HEK293T (cell line): ENCODE measurements around the gene CHPF2.

Experiments used
- CTCF ChIA-PET: fragments of 350-600 bp; formaldehyde crosslinking; extraction: SDS; loops from one replicate; lab custom pipeline; 2021; ENCODE audit warnings: antibody characterized with exemption, inconsistent platforms; lab: Yijun Ruan, JAX
- POLR2A ChIA-PET: fragments of 350-600 bp; formaldehyde crosslinking; extraction: SDS; loops from one replicate; lab custom pipeline; 2020; ENCODE audit warnings: antibody characterized with exemption, inconsistent platforms; lab: Yijun Ruan, JAX
- DNase-seq: peaks from one replicate; pipeline ENCODE4 v3.0.0; 2012; ENCODE audit warnings: mixed read lengths; ENCODE audit errors: extremely low spot score
- ARNT ChIP-seq: fragments of 450-650 bp; IDR thresholded peaks from 2 replicates; pipeline ENCODE4 v1.6.1; 2017; ENCODE audit warnings: mild to moderate bottlenecking
- BHLHE40 ChIP-seq: fragments of 450-650 bp; IDR thresholded peaks from 2 replicates; pipeline ENCODE4 v1.6.1; 2016; ENCODE audit warnings: mild to moderate bottlenecking, moderate library complexity, borderline replicate concordance
- CTBP1 ChIP-seq: fragments of 450-650 bp; IDR thresholded peaks from 2 replicates; pipeline ENCODE4 v1.6.1; 2016; ENCODE audit warnings: borderline replicate concordance
- ELF4 ChIP-seq: fragments of 450-650 bp; IDR thresholded peaks from 2 replicates; pipeline ENCODE4 v1.6.1; 2017; ENCODE audit warnings: antibody characterized with exemption
- FOXA1 ChIP-seq: fragments of 450-650 bp; IDR thresholded peaks from 2 replicates; pipeline ENCODE4 v1.6.1; 2016; ENCODE audit warnings: mild to moderate bottlenecking
- FOXK2 ChIP-seq: fragments of 450-650 bp; IDR thresholded peaks from 2 replicates; pipeline ENCODE4 v1.6.1; 2016; ENCODE audit warnings: mild to moderate bottlenecking
- FOXM1 ChIP-seq: fragments of 450-650 bp; IDR thresholded peaks from 2 replicates; pipeline ENCODE4 v1.6.1; 2017; ENCODE audit warnings: mild to moderate bottlenecking, borderline replicate concordance
- HDGF ChIP-seq: fragments of 450-650 bp; IDR thresholded peaks from 2 replicates; pipeline ENCODE4 v1.6.1; 2017; ENCODE audit warnings: antibody characterized with exemption, borderline replicate concordance
- L3MBTL2 ChIP-seq: fragments of 450-650 bp; conservative IDR thresholded peaks from 2 replicates; pipeline ENCODE4 v1.6.1; 2016; ENCODE audit warnings: mild to moderate bottlenecking
- LEF1 ChIP-seq: fragments of 450-650 bp; IDR thresholded peaks from 2 replicates; pipeline ENCODE4 v1.6.1; 2017; ENCODE audit warnings: mild to moderate bottlenecking, borderline replicate concordance
- NFRKB ChIP-seq: fragments of 450-650 bp; IDR thresholded peaks from 2 replicates; pipeline ENCODE4 v1.6.1; 2016; ENCODE audit warnings: mild to moderate bottlenecking, moderate library complexity
- PKNOX1 ChIP-seq: fragments of 450-650 bp; IDR thresholded peaks from 2 replicates; pipeline ENCODE4 v1.6.1; 2016
- SP1 ChIP-seq: fragments of 450-650 bp; IDR thresholded peaks from 2 replicates; pipeline ENCODE4 v1.6.1; 2017
- SUZ12 ChIP-seq: fragments of 450-650 bp; IDR thresholded peaks from 2 replicates; pipeline ENCODE4 v1.6.1; 2016; ENCODE audit warnings: mild to moderate bottlenecking
- TARDBP ChIP-seq: fragments of 450-650 bp; IDR thresholded peaks from 2 replicates; pipeline ENCODE4 v1.6.1; 2016
- ZNF384 ChIP-seq: fragments of 450-650 bp; IDR thresholded peaks from 2 replicates; pipeline ENCODE4 v1.6.1; 2016

The CHPF2 gene

DNA sequence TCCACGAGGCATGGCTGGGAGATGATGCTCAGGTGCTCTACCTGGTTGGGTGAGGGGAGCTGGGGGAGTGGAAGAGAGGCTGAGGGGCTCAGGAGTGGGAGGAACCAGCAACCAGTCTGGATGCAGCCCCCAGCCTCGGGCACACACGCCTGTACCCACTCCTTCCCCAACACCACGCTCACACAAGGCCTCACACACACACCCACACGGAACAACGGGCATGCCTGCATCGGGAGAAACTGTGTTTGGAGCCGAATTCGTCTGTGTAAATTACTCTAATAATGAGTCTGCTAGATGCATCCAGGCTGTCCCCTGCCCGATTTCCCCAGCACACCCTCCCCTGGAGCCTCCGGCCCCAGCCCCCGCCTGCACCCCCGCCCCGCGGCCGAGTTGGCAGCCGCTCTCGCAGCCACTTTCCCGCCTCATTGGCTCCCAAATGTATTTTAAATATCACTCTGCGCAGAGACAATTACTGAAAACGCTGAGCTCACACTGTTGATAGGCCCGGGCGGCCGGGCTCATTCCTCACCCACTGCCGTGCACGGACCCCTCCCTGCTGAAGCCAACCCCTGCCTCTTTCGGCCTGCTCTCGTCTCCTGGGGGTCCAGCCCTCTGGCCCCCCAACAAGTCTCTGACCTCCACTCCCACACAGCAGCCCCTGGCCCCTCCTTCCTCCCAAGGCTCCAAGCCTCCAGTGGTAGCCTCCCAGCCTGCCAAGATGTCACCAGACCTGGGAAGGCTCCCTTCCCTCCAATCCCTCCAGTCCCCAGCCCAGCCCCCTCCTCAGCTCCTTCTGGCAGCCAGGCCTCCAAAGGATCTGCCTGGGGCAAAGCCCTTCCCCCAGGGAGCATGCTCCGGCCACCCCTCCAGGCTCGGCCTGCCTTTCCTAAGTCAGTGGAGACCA, 33.1 kb upstream of the CHPF2 start:
- CTCF ChIA-PET, result no interaction called here
- DNase-seq, result no peak
- TF ChIP-seq FOXK2 (no peak), TARDBP (no peak), HDGF (no peak), LEF1 (no peak), FOXA1 (no peak), PKNOX1 (no peak)
- POLR2A ChIA-PET, result interaction anchor here (0.8 kb wide), 1 partner anchor 78 kb away, joined by 3 read pairs; no protein-coding TSS in a partner anchor

DNA sequence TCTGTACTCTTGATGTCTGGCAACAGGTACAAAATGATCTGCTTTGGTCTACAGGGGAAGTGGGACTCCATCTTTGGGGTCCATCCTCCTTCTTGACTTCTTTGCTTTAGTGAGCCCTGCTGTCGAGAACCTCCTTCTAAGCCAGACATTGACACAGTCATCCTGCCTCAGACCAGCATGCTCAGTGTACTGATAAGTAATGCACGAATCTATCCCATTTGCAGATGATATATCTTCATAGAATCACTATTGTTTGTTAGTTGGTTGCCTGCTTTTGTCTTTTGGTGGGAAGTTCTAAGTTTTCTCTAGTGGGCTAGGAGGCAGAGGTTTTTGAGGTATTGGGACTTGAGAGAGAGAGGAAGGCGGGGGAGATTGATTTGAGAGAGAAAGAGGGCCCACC, 30.9 kb upstream of the CHPF2 start:
- CTCF ChIA-PET, result no interaction called here
- TF ChIP-seq ARNT, result no peak
- no peak for TF ChIP-seq SP1
- no peak for TF ChIP-seq HDGF
- TF ChIP-seq L3MBTL2, result no peak
- TF ChIP-seq LEF1, result no peak
- no peak for TF ChIP-seq FOXA1
- TF ChIP-seq ZNF384, result no peak
- no peak for TF ChIP-seq PKNOX1
- no peak for TF ChIP-seq SUZ12
- no peak for TF ChIP-seq ELF4
- no peak for TF ChIP-seq FOXM1
- no peak for TF ChIP-seq FOXK2
- TF ChIP-seq CTBP1, result no peak
- TF ChIP-seq BHLHE40, result no peak
- no peak for TF ChIP-seq NFRKB
- TF ChIP-seq TARDBP, result no peak
- POLR2A ChIA-PET, result no interaction called here
- no peak for DNase-seq

- CTCF ChIA-PET, result no interaction called here
- no peak for TF ChIP-seq ZNF384
- no peak for TF ChIP-seq FOXK2
- TF ChIP-seq SUZ12, result no peak
- TF ChIP-seq FOXM1, result no peak
- TF ChIP-seq HDGF, result no peak
- no peak for TF ChIP-seq SP1
- TF ChIP-seq FOXA1, result no peak
- no peak for TF ChIP-seq NFRKB
- no peak for TF ChIP-seq BHLHE40
- TF ChIP-seq LEF1, result no peak
- TF ChIP-seq ELF4, result no peak
- no peak for TF ChIP-seq PKNOX1
- TF ChIP-seq TARDBP, result no peak
- TF ChIP-seq CTBP1, result no peak
- TF ChIP-seq L3MBTL2, result no peak
- TF ChIP-seq ARNT, result no peak
- no peak for DNase-seq
- POLR2A ChIA-PET, result no interaction called here
These were observed 30.5 kb upstream of the CHPF2 start for GRCh38 chr7:151201751-151202150.

DNA sequence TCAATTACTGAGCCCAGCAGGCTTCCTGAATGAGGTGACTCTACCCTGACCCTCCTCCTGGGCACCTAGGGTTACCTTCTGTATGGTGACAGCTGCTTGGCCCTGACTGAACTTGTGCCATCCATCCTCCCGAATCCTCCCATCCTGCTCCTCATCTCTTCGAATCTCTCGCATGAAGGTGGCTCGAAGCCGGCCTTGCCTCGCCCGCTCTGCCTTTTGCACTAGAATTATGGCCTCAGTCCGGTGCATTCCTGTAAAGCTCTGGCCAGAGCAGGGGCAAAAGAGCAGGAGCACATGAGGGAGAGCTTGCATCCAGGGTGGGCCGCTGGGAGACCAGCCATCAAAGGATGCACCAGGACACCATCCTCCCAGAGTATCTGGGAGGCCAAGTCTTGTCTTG, 29.4 kb upstream of the CHPF2 start:
- DNase-seq, result no peak
- ChIA-PET CTCF (no interaction called here), POLR2A (no interaction called here)
- TF ChIP-seq ZNF384 (no peak), CTBP1 (no peak), FOXM1 (no peak), HDGF (no peak), BHLHE40 (no peak), FOXK2 (no peak), SP1 (no peak), ELF4 (no peak)

- TF ChIP-seq BHLHE40, result no peak
- TF ChIP-seq CTBP1, result no peak
- no peak for TF ChIP-seq HDGF
- TF ChIP-seq ELF4, result no peak
- no peak for TF ChIP-seq FOXM1
- TF ChIP-seq ARNT, result no peak
- TF ChIP-seq L3MBTL2, result no peak
- TF ChIP-seq ZNF384, result no peak
- no peak for TF ChIP-seq SP1
- TF ChIP-seq TARDBP, result no peak
- TF ChIP-seq PKNOX1, result no peak
- no peak for TF ChIP-seq NFRKB
- TF ChIP-seq SUZ12, result no peak
- TF ChIP-seq LEF1, result no peak
- TF ChIP-seq FOXA1, result no peak
- TF ChIP-seq FOXK2, result no peak
- CTCF ChIA-PET, result no interaction called here
- DNase-seq, result no peak
- POLR2A ChIA-PET, result no interaction called here
These were observed 27.8 kb upstream of the CHPF2 start for GRCh38 chr7:151204383-151205032.
